Heart left ventricle (tissue), 16 donors: ENCODE data around the gene WNT11. TPM values are rescaled to one million over a fixed set of nuclear protein-coding genes. Genes with fewer than 3 reads are reported as not detected.

Experiments
- ATAC-seq, 4 donors: fragments of 200-7000 bp; cut with Tn5 transposase; one replicate each; pipeline ENCODE4 v1.9.1; 2020 to 2022; ENCODE audit warnings: moderate library complexity in 4 of 4, mild to moderate bottlenecking in 3 of 4, moderate number of reproducible peaks in 1 of 4
- DNase-seq, 5 donors: peaks; one replicate each; pipeline ENCODE4 v3.0.0-alpha.2; 2020
- H3K27ac ChIP-seq, 12 donors: fragments of 200-600 bp; sonication (generic) in 4 of 12; one replicate each; pipeline versions ENCODE4 v1.5.0 to v1.8.0; 2016 to 2022; ENCODE audit warnings: mild to moderate bottlenecking in 2 of 12
- H3K27me3 ChIP-seq, 9 donors: fragments of 200-600 bp; sonication (generic) in 2 of 9; one replicate each; pipeline versions ENCODE4 v1.5.1 to v1.8.0; 2016 to 2022; ENCODE audit warnings: mild to moderate bottlenecking in 3 of 9
- H3K36me3 ChIP-seq, 9 donors: fragments of 200-600 bp; sonication (generic) in 2 of 9; one replicate each; pipeline versions ENCODE4 v1.5.0 to v1.8.0; 2018 to 2022; ENCODE audit warnings: mild to moderate bottlenecking in 2 of 9
- H3K4me1 ChIP-seq, 12 donors: fragments of 200-600 bp; sonication (generic) in 4 of 12; one replicate each; pipeline versions ENCODE4 v1.5.0 to v1.8.0; 2016 to 2022; ENCODE audit warnings: mild to moderate bottlenecking in 3 of 12
- H3K4me3 ChIP-seq, 12 donors: fragments of 200-600 bp; sonication (generic) in 4 of 12; one replicate each; pipeline versions ENCODE4 v1.5.0 to v1.8.0; 2017 to 2022; ENCODE audit warnings: mild to moderate bottlenecking in 9 of 12, moderate library complexity in 4 of 12
- H3K9me3 ChIP-seq, 12 donors: fragments of 200-600 bp; sonication (generic) in 4 of 12; one replicate each; pipeline versions ENCODE4 v1.5.0 to v1.8.0; 2016 to 2022; ENCODE audit warnings: mild to moderate bottlenecking in 1 of 12
- CTCF ChIP-seq, 12 donors: fragments of 200-600 bp; sonication (generic) in 4 of 12; IDR thresholded peaks; one replicate each; pipeline versions ENCODE4 v1.5.0 to v1.8.0; 2018 to 2022; ENCODE audit warnings: antibody characterized with exemption in 12 of 12, mild to moderate bottlenecking in 5 of 12
- POLR2A ChIP-seq, 2 donors: fragments of 450-650 bp; IDR thresholded peaks; one replicate each; pipeline ENCODE4 v1.6.1; 2017; ENCODE audit warnings: antibody characterized with exemption in 2 of 2, mild to moderate bottlenecking in 2 of 2, moderate library complexity in 2 of 2
- WGBS, 4 donors: extraction: QIAGEN DNeasy Blood & Tissue Kit in 2 of 4; methylation state at CpG; one replicate each; pipeline versions ENCODE4 v1.1.5 to v1.1.7; 2013 to 2018; 5-methylcytosine and 5-hydroxymethylcytosine counted together
- intact Hi-C, 10 donors: fragments of 100-400 bp; cut with DNase I; formaldehyde crosslinking; loops; one replicate each; pipeline versions ENCODE4 v1.11.1 to v1.14.2; 2022
- polyA plus RNA-seq, 2 donors: library from polyadenylated mRNA; stranded (reverse); fragments of 200-250 nt; gene quantifications; one replicate each; pipeline ENCODE4 v1.2.3, GENCODE V29; 2013
- total RNA-seq, 9 donors: library from RNA; depleted of rRNA in 2 of 9; stranded (reverse); fragments of >200 nt in 2 of 9; fragmentation: NEBNext Ultra II Directional in 3 of 9; extraction: Animal tissue kit (Norgen Biotek cat#: 25700) in 3 of 9; gene quantifications; one replicate each; pipeline versions ENCODE4 v1.1.0 to v1.2.4, GENCODE V29; 2016 to 2023
- donor health status: ischemic (EF 13 %, LVEDD 7.1; RV severe dilation, severe dysfunction).
- donor health status: healthy with polysubstance abuse.
- donor health status: DM: no; HTN: yes; CAD: no.
- donor health status: DM: no; HTN: no; CAD: no.
- donor health status: ischemic (EF 25% LVEDD 6.9; RV normal size, moderate dysfunction).
- donor health status: ischemic (EF 25% LVEDD 5.7; RV mildly dilated, moderate dysfunction).
- donor health status: healthy.
- donor health status: DM: yes; HTN: yes; CAD: no.
- donor health status: ischemic (EF 35%, LVEDD 5.7; RV mildly dilated, moderate dysfunction).
- donor health status: nonischemic (EF 11% LVEDD 7.7; RV severe dilation, severe dysfunction).
- donor health status: DM: yes; HTN: yes; CAD: no.
- donor health status: PGD.
- donor health status: ischemic (EF 29% LVEDD 5.4; RV normal size, mild dysfunction).
- donor health status: nonischemic (EF 23%, LVEDD 6.1; RV moderate dilation, normal function).

WNT11 gene
- total and polyA plus RNA-seq, 11 donors, result 3.8 to 20.9 (median 8.1) TPM

- Histone ChIP-seq H3K36me3 (no peaks in the 10 kb centered on the region), H3K4me1 (peaks cover 0 to 22% (median 14%) of the 10 kb centered on the region in 12 donors), H3K27me3 (no peaks in the 10 kb centered on the region), H3K27ac (no peak overlapping the region), H3K4me3 (no peak overlapping the region), H3K9me3 (no peaks in the 10 kb centered on the region)
- WGBS, 4 donors, result 87 to 97% (median 93%) methylated on average over 8 to 15 of the region's 15 CpGs
- intact Hi-C loops, result no loop called here
- peak in 1 of 5 donors; percentile 23 for DNase-seq
- peak in 1 of 4 donors; percentile 8 for ATAC-seq
- TF ChIP-seq POLR2A (IDR thresholded peaks at IDR 0.05) (no peak), CTCF (IDR thresholded peaks at IDR 0.05) (no peak)
Observed at GRCh38 chr11:76162336-76163288, 43.7 kb downstream of the WNT11 start.

- H3K4me1 ChIP-seq, result peaks cover 0 to 22% (median 14%) of the 10 kb centered on the region in 12 donors
- ATAC-seq (peak; percentile 34 to 79 (median 66)), DNase-seq (peak in 4 of 5 donors; percentile 30 to 66 (median 50))
- peak overlapping the region in 7 of 12 donors; percentile 5 to 42 (median 31) for H3K4me3 ChIP-seq
- WGBS, 4 donors, result 5 to 11% (median 9%) methylated on average over 9 to 24 of the region's 24 CpGs
- TF ChIP-seq CTCF (IDR thresholded peaks at IDR 0.05), result no peak
- no peak for TF ChIP-seq POLR2A (IDR thresholded peaks at IDR 0.05)
- no peak overlapping the region for H3K27ac ChIP-seq
- H3K27me3 ChIP-seq, result no peaks in the 10 kb centered on the region
- intact Hi-C loops, result no loop called here
- H3K9me3 ChIP-seq, result no peaks in the 10 kb centered on the region
- no peaks in the 10 kb centered on the region for H3K36me3 ChIP-seq
Observed at GRCh38 chr11:76161261-76161961, 44.9 kb downstream of the WNT11 start.

- H3K4me3 ChIP-seq, result peak overlapping the region in 2 of 12 donors; percentile 36 to 42
- DNase-seq (no peak), ATAC-seq (peak in 2 of 4 donors; percentile 1 to 10)
- H3K4me1 ChIP-seq, result peaks cover 0 to 22% (median 14%) of the 10 kb centered on the region in 12 donors
- intact Hi-C loops, result no loop called here
- no peak overlapping the region for H3K27ac ChIP-seq
- H3K27me3 ChIP-seq, result no peaks in the 10 kb centered on the region
- TF ChIP-seq CTCF (IDR thresholded peaks at IDR 0.05), result no peak
- no peaks in the 10 kb centered on the region for H3K9me3 ChIP-seq
- 80 to 98% (median 81%) methylated on average over 7 to 8 of the region's 8 CpGs for WGBS, 4 donors
- H3K36me3 ChIP-seq, result no peaks in the 10 kb centered on the region
Observed at GRCh38 chr11:76160856-76161255, 45.4 kb downstream of the WNT11 start.
